PFSK-1 (cell line): ENCODE measurements around the gene TBC1D22A.

Experiments used
- POLR2AphosphoS5 ChIP-seq: IDR thresholded peaks from 2 replicates; pipeline ENCODE4 v1.6.1; 2012; ENCODE audit warnings: low read depth, mild to moderate bottlenecking, control low read depth, low read length, moderate library complexity
- SIN3A ChIP-seq: IDR thresholded peaks from 2 replicates; pipeline ENCODE4 v1.6.1; 2012; ENCODE audit warnings: mild to moderate bottlenecking, low read length, moderate library complexity, borderline replicate concordance; ENCODE audit not compliant: insufficient read depth
- TAF1 ChIP-seq: IDR thresholded peaks from 2 replicates; pipeline ENCODE4 v1.6.1; 2012; ENCODE audit warnings: low read length, control low read depth, borderline replicate concordance; ENCODE audit not compliant: insufficient read depth
- TF ChIP-seq, protein P1 (sequence below), 2 experiments: IDR thresholded peaks; 2 replicates each; pipeline versions ENCODE4 v1.6.1 to v1.8.0; 2011 to 2012; ENCODE audit warnings: low read depth in 2 of 2, low read length in 2 of 2, control low read depth in 1 of 2, inconsistent platforms in 1 of 2, mild to moderate bottlenecking in 1 of 2, moderate library complexity in 1 of 2; ENCODE audit not compliant: insufficient read depth in 1 of 2

DNA sequence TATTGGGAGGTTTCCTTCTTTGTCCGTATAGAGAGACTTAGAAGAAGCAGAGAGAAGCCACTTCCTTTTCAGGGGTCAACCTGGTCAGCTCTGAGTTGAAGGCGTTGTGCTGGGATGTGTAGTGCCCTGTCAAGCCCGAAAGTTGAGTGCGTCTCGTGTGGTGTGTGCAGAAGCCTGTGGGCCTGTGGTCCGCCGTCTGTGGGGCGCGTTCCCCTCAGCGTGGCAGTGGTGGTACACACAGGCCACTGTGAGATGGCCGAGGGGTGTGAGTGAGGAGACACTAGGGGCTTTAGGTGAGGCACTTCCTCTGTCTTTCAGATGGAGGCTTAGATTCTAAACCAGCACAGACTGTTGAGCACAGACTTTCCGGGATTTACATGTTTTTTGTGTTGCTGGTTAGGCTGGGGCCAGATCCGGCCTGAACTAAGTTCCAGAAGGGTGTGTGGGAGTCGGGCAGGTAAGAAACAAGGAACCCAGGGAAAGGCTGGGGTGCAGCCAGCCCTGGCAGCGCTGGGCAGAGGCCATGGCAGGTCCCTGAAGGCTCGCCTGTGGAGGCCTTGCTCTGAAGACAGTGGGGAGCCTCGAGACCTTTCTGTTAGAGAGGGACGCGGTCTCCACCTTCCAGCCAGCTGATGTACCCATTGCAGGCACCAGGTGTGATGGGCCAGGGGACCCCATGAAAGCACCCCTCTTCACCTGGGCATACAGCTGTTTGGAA, 194.2 kb downstream of the TBC1D22A start:
- TF ChIP-seq TAF1: no peak
- TF ChIP-seq, protein P1, sequence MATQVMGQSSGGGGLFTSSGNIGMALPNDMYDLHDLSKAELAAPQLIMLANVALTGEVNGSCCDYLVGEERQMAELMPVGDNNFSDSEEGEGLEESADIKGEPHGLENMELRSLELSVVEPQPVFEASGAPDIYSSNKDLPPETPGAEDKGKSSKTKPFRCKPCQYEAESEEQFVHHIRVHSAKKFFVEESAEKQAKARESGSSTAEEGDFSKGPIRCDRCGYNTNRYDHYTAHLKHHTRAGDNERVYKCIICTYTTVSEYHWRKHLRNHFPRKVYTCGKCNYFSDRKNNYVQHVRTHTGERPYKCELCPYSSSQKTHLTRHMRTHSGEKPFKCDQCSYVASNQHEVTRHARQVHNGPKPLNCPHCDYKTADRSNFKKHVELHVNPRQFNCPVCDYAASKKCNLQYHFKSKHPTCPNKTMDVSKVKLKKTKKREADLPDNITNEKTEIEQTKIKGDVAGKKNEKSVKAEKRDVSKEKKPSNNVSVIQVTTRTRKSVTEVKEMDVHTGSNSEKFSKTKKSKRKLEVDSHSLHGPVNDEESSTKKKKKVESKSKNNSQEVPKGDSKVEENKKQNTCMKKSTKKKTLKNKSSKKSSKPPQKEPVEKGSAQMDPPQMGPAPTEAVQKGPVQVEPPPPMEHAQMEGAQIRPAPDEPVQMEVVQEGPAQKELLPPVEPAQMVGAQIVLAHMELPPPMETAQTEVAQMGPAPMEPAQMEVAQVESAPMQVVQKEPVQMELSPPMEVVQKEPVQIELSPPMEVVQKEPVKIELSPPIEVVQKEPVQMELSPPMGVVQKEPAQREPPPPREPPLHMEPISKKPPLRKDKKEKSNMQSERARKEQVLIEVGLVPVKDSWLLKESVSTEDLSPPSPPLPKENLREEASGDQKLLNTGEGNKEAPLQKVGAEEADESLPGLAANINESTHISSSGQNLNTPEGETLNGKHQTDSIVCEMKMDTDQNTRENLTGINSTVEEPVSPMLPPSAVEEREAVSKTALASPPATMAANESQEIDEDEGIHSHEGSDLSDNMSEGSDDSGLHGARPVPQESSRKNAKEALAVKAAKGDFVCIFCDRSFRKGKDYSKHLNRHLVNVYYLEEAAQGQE (IDR thresholded peaks at IDR 0.05; ENCODE audit: insufficient read depth in 1 of 2, low read depth in 2 of 2, low read length in 2 of 2): no peak
- TF ChIP-seq SIN3A: no peak
- TF ChIP-seq POLR2AphosphoS5: no peak
